HG02943 (cell line): ENCODE measurements around the gene TNFRSF17.
"Not testable (repeated sequence)": the region's sequence is repeated elsewhere in the genome, so short reads cannot be mapped to it uniquely, and the experiment has no call there.

Experiments used
- ATAC-seq: cut with Tn5 transposase; IDR thresholded peaks from one replicate; pipeline ENCODE4 v1.9.1; 2021; ENCODE audit warnings: mild to moderate bottlenecking, low read depth, moderate library complexity; ENCODE audit not compliant: unreplicated experiment

The TNFRSF17 gene

GRCh38 chr16:11968577-11968976 is 3.6 kb downstream of the TNFRSF17 start:
- no peak for ATAC-seq

GRCh38 chr16:11970292-11970691 is 5.3 kb downstream of the TNFRSF17 start:
- ATAC-seq, result not testable (repeated sequence)

GRCh38 chr16:11972128-11972527 is 7.1 kb downstream of the TNFRSF17 start:
- ATAC-seq, result no peak

GRCh38 chr16:11973070-11973469 is 8.1 kb downstream of the TNFRSF17 start:
- ATAC-seq, result no peak

- ATAC-seq, result peak; percentile 13
Observed at GRCh38 chr16:11976850-11977375, 11.9 kb downstream of the TNFRSF17 start.

- no peak for ATAC-seq
Observed at GRCh38 chr16:11977376-11978041, 12.5 kb downstream of the TNFRSF17 start.

GRCh38 chr16:11978080-11978479 is 13.1 kb downstream of the TNFRSF17 start:
- no peak for ATAC-seq

GRCh38 chr16:11979013-11979672 is 14.1 kb downstream of the TNFRSF17 start:
- ATAC-seq, result no peak

- no peak for ATAC-seq
Observed at GRCh38 chr16:11980136-11980844, 15.3 kb downstream of the TNFRSF17 start.

- ATAC-seq, result no peak
Observed at GRCh38 chr16:11985250-11985649, 20.2 kb downstream of the TNFRSF17 start.

GRCh38 chr16:11986521-11987057 is 21.6 kb downstream of the TNFRSF17 start:
- no peak for ATAC-seq

- no peak for ATAC-seq
Observed at GRCh38 chr16:11988258-11988978, 23.4 kb downstream of the TNFRSF17 start.

- ATAC-seq, result peak; percentile 44
Observed at GRCh38 chr16:11990702-11991390, 25.8 kb downstream of the TNFRSF17 start.

GRCh38 chr16:11992008-11992584 is 27.1 kb downstream of the TNFRSF17 start:
- no peak for ATAC-seq

- ATAC-seq, result no peak
Observed at GRCh38 chr16:11992586-11993524, 27.8 kb downstream of the TNFRSF17 start.

- ATAC-seq, result no peak
Observed at GRCh38 chr16:11994143-11995119, 29.4 kb downstream of the TNFRSF17 start.
